Muscle layer of colon (tissue), 2 donors: ENCODE results near the gene EHF.
"Not testable (repeated sequence)": the region's sequence is repeated elsewhere in the genome, so short reads cannot be mapped to it uniquely, and the experiment has no call there.

Source experiments
- H3K27ac ChIP-seq: one replicate; pipeline ENCODE4 v1.7.0; 2013; ENCODE audit warnings: low read depth, mild to moderate bottlenecking, low read length, moderate library complexity
- H3K27me3 ChIP-seq, 2 donors: one replicate each; pipeline ENCODE4 v1.7.0; 2013; ENCODE audit warnings: low read length in 2 of 2, mild to moderate bottlenecking in 2 of 2; ENCODE audit not compliant: insufficient read depth in 2 of 2, control insufficient read depth in 1 of 2
- H3K36me3 ChIP-seq: one replicate; pipeline ENCODE4 v1.7.0; 2013; ENCODE audit warnings: mild to moderate bottlenecking, low read length; ENCODE audit not compliant: insufficient read depth
- H3K4me1 ChIP-seq: one replicate; pipeline ENCODE4 v1.7.0; 2013; ENCODE audit warnings: mild to moderate bottlenecking, low read length; ENCODE audit not compliant: insufficient read depth
- H3K4me3 ChIP-seq, 2 donors: one replicate each; pipeline ENCODE4 v1.7.0; 2013; ENCODE audit warnings: low read length in 2 of 2, low read depth in 1 of 2, mild to moderate bottlenecking in 1 of 2, moderate library complexity in 1 of 2
- H3K9ac ChIP-seq: one replicate; pipeline ENCODE4 v1.7.0; 2013; ENCODE audit warnings: low read length
- H3K9me3 ChIP-seq: one replicate; pipeline ENCODE4 v1.7.0; 2013; ENCODE audit warnings: mild to moderate bottlenecking, low read length
- donor health status: abdominal sarcoma.
- donor health status: Adenocarcinoma of cecum.

The EHF gene

GRCh38 chr11:34588701-34589100 lies 32.2 kb upstream of the EHF start:
- H3K9me3 ChIP-seq = no peaks in the 10 kb centered on the region
- no peaks in the 10 kb centered on the region for H3K36me3 ChIP-seq
- H3K4me3 ChIP-seq = no peak overlapping the region
- peaks cover 5% of the 10 kb centered on the region for H3K4me1 ChIP-seq
- no peak overlapping the region for H3K9ac ChIP-seq
- no peaks in the 10 kb centered on the region for H3K27me3 ChIP-seq
- no peak overlapping the region for H3K27ac ChIP-seq

DNA sequence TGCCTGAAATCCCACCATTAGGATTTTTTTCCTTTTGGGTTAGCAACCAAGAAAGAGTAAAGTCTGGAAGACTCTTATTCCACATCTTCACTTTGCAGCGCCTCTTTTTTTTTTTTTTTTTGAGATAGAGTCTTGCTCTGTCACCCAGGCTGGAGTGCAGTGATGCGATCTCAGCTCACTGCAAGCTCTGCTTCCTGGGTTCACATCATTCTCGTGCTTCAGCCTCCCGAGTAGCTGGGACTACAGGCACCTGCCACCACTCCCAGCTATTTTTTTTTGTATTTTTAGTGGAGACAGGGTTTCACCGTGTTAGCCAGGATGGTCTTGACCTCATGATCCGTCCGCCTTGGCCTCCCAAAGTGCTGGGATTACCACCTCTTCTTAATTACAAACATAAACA lies 31.7 kb upstream of the EHF start:
- H3K36me3 ChIP-seq, H3K27ac ChIP-seq, H3K4me1 ChIP-seq, H3K9me3 ChIP-seq, H3K9ac ChIP-seq, H3K27me3 ChIP-seq, H3K4me3 ChIP-seq: not testable (repeated sequence)

DNA sequence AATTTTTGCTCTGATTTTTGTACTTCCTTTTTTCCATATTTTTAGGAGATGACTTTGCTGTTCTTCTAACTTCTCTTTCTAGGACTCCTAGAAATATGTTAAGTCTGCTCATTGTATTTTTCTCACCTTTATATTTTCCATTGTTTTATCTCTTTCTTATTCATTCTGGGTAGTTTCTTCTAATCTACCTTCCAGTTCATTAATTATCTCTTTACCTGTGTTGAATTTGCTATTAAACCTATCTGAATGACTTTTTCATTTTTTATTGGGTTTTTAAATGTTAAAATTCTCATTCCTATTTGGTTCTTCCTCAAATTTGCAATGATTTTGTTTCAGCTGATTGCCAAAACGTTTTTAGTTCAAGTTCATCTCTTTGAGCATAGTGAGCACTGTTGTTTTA lies 27.8 kb upstream of the EHF start:
- Histone ChIP-seq H3K27ac (no peak overlapping the region), H3K36me3 (no peaks in the 10 kb centered on the region), H3K4me3 (no peak overlapping the region), H3K9me3 (no peaks in the 10 kb centered on the region), H3K4me1 (no peaks in the 10 kb centered on the region), H3K9ac (no peak overlapping the region), H3K27me3 (no peaks in the 10 kb centered on the region)

GRCh38 chr11:34594603-34595002 lies 26.3 kb upstream of the EHF start:
- Histone ChIP-seq H3K4me3 (no peak overlapping the region), H3K4me1 (no peaks in the 10 kb centered on the region), H3K36me3 (no peaks in the 10 kb centered on the region), H3K9me3 (no peaks in the 10 kb centered on the region), H3K27ac (no peak overlapping the region), H3K27me3 (no peaks in the 10 kb centered on the region), H3K9ac (no peak overlapping the region)

DNA sequence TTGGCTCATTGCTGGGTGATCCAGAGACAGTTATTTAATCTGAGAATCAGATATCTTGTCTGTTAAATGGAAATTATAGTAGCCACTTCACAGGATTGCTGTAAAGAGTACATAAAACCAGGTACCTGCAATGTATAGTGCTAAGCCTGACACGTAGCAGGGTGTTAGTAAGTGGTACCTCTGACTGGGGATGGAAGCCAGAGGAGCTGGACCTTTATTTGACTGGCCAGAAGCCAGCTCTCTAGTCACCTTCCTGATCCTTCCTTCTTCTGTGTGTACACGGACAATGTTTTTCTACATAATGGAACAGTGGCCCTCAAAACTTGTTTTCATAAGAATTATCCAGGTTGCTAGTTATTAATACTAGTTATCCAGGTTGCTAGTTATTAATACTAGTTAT lies 25.5 kb upstream of the EHF start:
- Histone ChIP-seq H3K36me3 (no peaks in the 10 kb centered on the region), H3K27ac (no peak overlapping the region), H3K9me3 (no peaks in the 10 kb centered on the region)

DNA sequence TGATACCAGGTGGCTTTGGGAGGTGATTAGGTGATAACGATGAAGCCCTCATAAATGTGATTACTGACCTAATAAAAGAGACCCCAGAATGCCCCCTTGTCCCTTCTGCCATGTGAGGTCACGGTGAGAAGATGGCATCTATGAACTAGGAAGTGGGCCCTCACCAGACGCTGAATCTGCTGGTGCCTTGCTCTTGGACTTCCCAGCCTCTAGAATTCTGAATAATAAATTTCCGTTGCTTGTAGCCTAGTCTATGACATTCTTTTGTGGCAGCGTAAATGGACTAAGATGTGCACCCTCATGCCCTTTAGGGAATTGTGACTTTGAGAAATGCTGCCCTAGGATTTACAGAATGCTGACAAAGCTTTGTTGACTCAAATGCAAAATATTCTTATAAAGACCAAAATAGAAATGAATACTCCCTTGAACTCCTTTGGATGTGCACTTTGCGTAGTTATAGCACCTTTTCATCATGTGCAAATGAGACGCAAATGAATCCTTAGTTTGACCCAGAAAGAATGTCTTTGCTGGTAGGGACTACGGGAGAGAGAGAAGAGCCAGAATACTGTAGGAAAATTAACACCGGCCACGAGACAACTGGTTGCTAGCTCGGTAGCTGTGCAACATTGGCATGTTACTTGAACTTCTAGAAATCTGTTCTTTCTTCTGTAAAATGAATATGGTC lies 24.8 kb upstream of the EHF start:
- Histone ChIP-seq H3K9me3 (no peaks in the 10 kb centered on the region), H3K9ac (no peak overlapping the region), H3K36me3 (no peaks in the 10 kb centered on the region), H3K27me3 (no peaks in the 10 kb centered on the region), H3K27ac (no peak overlapping the region), H3K4me1 (no peaks in the 10 kb centered on the region), H3K4me3 (no peak overlapping the region)

More for the DNA sequence above, 25.5 kb upstream of the EHF start:
- H3K4me3 ChIP-seq = no peak overlapping the region
- H3K9ac ChIP-seq = no peak overlapping the region
- no peaks in the 10 kb centered on the region for H3K4me1 ChIP-seq
- no peaks in the 10 kb centered on the region for H3K27me3 ChIP-seq

DNA sequence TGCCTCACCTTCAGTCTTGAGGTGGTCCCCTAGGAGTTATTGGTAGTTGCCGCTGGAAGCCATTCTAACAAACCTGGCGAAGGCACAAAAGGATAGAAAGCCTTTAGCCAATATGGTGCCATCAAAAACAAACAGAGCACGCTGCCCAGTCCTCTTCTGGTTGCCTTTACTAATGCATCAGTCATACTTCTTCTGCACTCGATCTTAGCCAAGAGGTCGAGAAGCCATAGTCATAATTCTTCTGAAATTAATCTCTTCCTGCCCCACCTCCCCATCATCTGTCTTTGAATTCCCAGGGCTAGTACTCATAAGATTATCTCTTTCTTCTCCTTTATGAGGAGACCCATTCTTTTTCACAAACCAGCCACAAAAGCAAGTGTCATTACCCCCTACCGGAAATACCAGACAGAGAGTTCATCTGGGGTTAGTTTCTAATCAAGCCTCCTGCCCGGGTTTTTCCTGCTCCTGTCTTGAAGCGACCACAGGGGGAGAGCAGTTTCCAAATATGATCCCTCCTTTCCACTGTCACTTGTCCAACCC lies 21.4 kb upstream of the EHF start:
- no peak overlapping the region for H3K4me3 ChIP-seq
- H3K27ac ChIP-seq = no peak overlapping the region
- H3K4me1 ChIP-seq = no peaks in the 10 kb centered on the region
- no peaks in the 10 kb centered on the region for H3K36me3 ChIP-seq
- H3K9ac ChIP-seq = no peak overlapping the region
- H3K27me3 ChIP-seq = no peaks in the 10 kb centered on the region
- no peaks in the 10 kb centered on the region for H3K9me3 ChIP-seq

DNA sequence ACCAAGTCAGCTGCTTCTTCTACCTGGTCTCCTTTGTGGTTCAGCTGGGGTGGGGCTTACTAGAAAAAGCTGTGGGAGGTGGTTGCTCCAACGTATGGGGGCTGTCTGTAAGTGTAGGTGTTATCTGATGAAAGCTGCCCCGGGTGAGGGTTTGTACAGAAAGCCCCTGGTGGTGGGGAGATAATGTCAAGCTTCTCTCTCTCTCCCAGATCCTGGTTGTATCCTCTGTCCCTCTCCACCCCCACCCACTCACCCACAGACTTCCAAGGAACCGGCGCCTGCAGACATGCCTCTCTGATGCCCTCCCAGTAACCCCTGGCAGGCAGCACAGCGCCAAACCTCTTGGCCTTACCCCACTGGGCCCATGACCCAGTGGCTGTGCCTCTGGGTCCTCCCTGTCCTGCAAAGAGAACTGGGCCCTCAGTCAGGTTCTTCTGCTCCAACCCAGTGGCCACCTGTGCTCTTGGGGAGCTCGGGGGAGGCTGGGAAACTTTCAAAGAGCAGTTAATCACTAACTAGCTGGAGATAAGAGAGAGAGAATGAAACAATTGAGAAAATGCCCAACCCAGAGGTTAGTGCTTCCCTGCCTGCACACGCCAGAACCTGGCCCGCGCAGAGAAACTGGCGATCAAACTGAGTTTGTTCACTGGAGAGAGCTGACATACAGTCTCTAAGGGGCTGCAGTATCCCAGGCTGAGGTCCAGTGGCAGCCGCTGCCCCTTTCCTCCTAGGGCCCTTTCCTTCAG lies 20.4 kb upstream of the EHF start:
- H3K27ac ChIP-seq = no peak overlapping the region

GRCh38 chr11:34601085-34601444 lies 19.8 kb upstream of the EHF start:
- Histone ChIP-seq H3K9ac (no peak overlapping the region), H3K4me3 (no peak overlapping the region), H3K27ac (no peak overlapping the region)

More for the DNA sequence above, 20.4 kb upstream of the EHF start:
- no peaks in the 10 kb centered on the region for H3K27me3 ChIP-seq
- H3K4me3 ChIP-seq = no peak overlapping the region
- no peaks in the 10 kb centered on the region for H3K9me3 ChIP-seq
- no peaks in the 10 kb centered on the region for H3K36me3 ChIP-seq
- H3K4me1 ChIP-seq = no peaks in the 10 kb centered on the region
- no peak overlapping the region for H3K9ac ChIP-seq

GRCh38 chr11:34601609-34602008 lies 19.3 kb upstream of the EHF start:
- Histone ChIP-seq H3K27ac (no peak overlapping the region), H3K4me3 (no peak overlapping the region), H3K9ac (no peak overlapping the region), H3K36me3 (no peaks in the 10 kb centered on the region), H3K9me3 (no peaks in the 10 kb centered on the region), H3K4me1 (no peaks in the 10 kb centered on the region), H3K27me3 (no peaks in the 10 kb centered on the region)

More at GRCh38 chr11:34601085-34601444, 19.8 kb upstream of the EHF start:
- Histone ChIP-seq H3K36me3 (no peaks in the 10 kb centered on the region), H3K9me3 (no peaks in the 10 kb centered on the region), H3K4me1 (no peaks in the 10 kb centered on the region), H3K27me3 (no peaks in the 10 kb centered on the region)

- H3K9ac ChIP-seq = no peak overlapping the region
- no peak overlapping the region for H3K4me3 ChIP-seq
- no peaks in the 10 kb centered on the region for H3K4me1 ChIP-seq
- no peak overlapping the region for H3K27ac ChIP-seq
- no peaks in the 10 kb centered on the region for H3K27me3 ChIP-seq
- no peaks in the 10 kb centered on the region for H3K9me3 ChIP-seq
- H3K36me3 ChIP-seq = no peaks in the 10 kb centered on the region
These were observed 18.6 kb upstream of the EHF start for GRCh38 chr11:34602245-34602644.
